Measurements from ENCODE around the gene BEND7. TPM values are rescaled to one million over a fixed set of nuclear protein-coding genes. Genes with fewer than 3 reads are reported as not detected.
A peak's percentile ranks its signal among the peaks of the same experiment; 100 is the strongest.
"Not testable (repeated sequence)": the region's sequence is repeated elsewhere in the genome, so short reads cannot be mapped to it uniquely, and the experiment has no call there.

Gene BEND7
- polyA plus RNA-seq, 1 donor = 7.7 TPM

DNA sequence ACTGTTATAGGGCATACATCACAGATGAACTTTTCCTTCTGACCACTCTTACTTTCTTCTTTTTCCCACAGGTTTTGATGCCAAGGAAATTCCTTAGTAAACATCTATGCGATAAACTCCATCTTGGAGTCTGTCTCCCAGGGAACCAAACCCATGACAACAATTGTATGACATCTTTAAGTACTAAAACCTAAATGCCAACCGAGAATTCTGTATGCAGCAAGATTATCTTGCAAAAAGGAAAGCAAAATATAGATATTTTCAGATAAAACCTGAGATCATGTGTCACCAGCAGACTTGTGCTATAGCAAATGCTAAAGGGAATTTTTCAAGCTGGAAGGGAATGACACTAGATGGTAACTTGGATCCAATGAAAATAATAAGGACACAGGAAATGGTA lies 22.0 kb upstream of the BEND7 start:
- Histone ChIP-seq H3K27ac (ENCODE audit: low read length) (no peak overlapping the region), H3K27me3 (ENCODE audit: control insufficient read depth, insufficient read depth, low read length) (peaks cover 6% of the 10 kb centered on the region), H3K9me3 (ENCODE audit: control insufficient read depth, low read depth, low read length) (no peaks in the 10 kb centered on the region), H3K4me3 (ENCODE audit: low read length) (no peak overlapping the region), H3K4me1 (ENCODE audit: control insufficient read depth, insufficient read depth, low read length) (no peaks in the 10 kb centered on the region), H3K36me3 (ENCODE audit: control insufficient read depth, insufficient read depth, low read length) (no peaks in the 10 kb centered on the region)
- WGBS (ENCODE audit: insufficient coverage, low lambda C conversion rate) = no CpG with 5 or more reads among the region's 2 CpGs
- DNase-seq = no peak

DNA sequence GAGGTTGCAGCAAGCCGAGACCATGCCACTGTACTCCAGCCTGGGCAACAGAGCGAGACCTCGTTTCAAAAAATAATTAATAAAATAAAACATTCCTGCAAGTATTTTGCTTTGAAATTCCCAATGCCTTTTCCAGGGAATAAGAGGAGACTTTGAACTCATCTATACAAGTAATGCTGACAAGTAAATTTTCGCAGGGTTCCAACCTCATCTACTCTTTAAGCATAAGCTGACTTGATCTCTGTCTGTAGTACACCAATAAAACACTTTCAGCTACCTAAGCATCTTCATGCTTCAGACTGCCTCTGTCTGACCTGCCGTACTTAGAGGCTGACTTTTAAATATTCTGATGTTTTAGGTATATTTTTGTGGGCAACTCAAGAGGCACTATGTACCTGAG lies 13.7 kb upstream of the BEND7 start:
- H3K4me3 ChIP-seq (ENCODE audit: low read length) = no peak overlapping the region
- WGBS (ENCODE audit: insufficient coverage, low lambda C conversion rate) = 87% methylated on average over 4 of the region's 5 CpGs
- H3K9me3 ChIP-seq (ENCODE audit: control insufficient read depth, low read depth, low read length) = no peaks in the 10 kb centered on the region
- no peaks in the 10 kb centered on the region for H3K36me3 ChIP-seq (ENCODE audit: control insufficient read depth, insufficient read depth, low read length)
- DNase-seq = no peak
- peaks cover 24% of the 10 kb centered on the region for H3K27me3 ChIP-seq (ENCODE audit: control insufficient read depth, insufficient read depth, low read length)
- no peaks in the 10 kb centered on the region for H3K4me1 ChIP-seq (ENCODE audit: control insufficient read depth, insufficient read depth, low read length)
- no peak overlapping the region for H3K27ac ChIP-seq (ENCODE audit: low read length)

DNA sequence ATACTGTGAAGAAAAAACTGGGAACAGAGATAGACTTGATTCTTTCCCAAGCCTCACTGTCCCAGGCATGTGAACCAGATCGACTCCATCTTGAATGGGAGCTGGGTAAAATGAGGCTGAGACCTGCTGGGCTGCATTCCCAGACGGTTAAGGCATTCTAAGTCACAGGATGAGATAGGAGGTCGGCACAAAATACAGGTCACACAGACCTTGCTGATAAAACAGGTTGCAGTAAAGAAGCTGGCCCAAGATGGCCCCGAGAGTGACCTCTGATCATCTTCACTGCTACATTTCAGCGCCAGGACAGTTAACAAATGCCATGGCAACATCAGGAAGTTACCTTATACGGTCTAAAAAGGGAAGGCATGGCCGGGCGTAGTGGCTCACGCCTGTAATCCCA lies 9.2 kb upstream of the BEND7 start:
- DNase-seq; H3K36me3 ChIP-seq (ENCODE audit: control insufficient read depth, insufficient read depth, low read length); H3K9me3 ChIP-seq (ENCODE audit: control insufficient read depth, low read depth, low read length); H3K27ac ChIP-seq (ENCODE audit: low read length); H3K4me3 ChIP-seq (ENCODE audit: low read length); H3K4me1 ChIP-seq (ENCODE audit: control insufficient read depth, insufficient read depth, low read length): not testable (repeated sequence)
- peaks cover 17% of the 10 kb centered on the region for H3K27me3 ChIP-seq (ENCODE audit: control insufficient read depth, insufficient read depth, low read length)
- no CpG with 5 or more reads among the region's 9 CpGs for WGBS (ENCODE audit: insufficient coverage, low lambda C conversion rate)

DNA sequence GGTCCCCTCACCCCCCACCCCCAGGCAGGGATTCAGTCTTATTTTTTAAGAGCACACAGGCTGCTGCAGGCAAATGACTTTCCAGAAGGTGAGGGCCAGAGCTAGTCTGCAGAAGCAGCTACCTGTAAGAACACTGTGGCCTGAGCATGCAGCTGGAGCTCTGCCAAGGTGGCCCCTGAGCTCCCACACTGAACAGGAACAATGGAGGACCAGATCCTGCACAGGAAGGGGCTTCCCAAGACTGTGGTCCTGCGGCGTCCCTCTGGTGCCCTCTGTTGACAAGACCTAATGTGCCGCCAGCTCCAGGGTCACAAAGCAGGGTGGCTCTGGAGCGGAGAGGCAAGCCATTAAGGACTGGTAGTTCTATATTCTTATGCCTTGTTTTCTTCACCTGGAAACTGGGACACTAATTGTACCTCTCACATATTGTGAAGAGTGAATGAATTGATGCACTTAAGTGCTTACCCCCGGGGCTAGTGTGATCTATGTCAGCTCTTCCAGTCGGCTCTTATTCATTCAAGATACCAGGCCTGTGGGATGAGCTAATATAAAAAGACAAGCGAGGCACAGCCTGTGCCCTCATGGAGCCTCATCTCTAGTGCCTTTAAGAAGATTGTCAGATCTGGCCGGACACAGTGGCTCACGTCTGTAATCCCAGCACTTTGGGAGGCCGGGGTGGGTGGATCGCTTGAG lies 8.0 kb upstream of the BEND7 start:
- Histone ChIP-seq H3K27me3 (ENCODE audit: control insufficient read depth, insufficient read depth, low read length) (peaks cover 19% of the 10 kb centered on the region), H3K9me3 (ENCODE audit: control insufficient read depth, low read depth, low read length) (no peaks in the 10 kb centered on the region), H3K4me3 (ENCODE audit: low read length) (no peak overlapping the region), H3K36me3 (ENCODE audit: control insufficient read depth, insufficient read depth, low read length) (no peaks in the 10 kb centered on the region), H3K27ac (ENCODE audit: low read length) (no peak overlapping the region), H3K4me1 (ENCODE audit: control insufficient read depth, insufficient read depth, low read length) (no peaks in the 10 kb centered on the region)
- peak; percentile 51 to 57 for DNase-seq
- WGBS (ENCODE audit: insufficient coverage, low lambda C conversion rate) = no CpG with 5 or more reads among the region's 11 CpGs

DNA sequence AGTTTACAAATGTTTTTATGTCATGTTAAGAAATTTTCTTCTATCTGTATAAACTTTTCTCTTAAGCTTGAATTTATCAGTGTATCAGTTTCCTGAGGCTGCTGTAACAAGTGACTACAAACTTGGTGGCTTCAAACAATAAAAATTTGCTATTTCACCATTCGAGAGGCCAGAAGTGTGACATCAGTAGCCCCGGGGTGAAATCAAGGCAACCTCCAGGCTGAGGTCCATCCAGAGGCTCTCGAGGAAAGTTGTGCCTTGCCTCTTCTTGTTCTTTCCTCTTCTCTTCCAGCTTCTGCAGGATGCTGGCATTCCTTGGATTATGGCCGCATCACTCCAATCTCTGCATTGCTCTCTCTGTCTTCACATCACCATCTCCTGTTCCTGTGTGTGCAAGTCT lies 6.5 kb upstream of the BEND7 start:
- Histone ChIP-seq H3K27me3 (ENCODE audit: control insufficient read depth, insufficient read depth, low read length) (peaks cover 17% of the 10 kb centered on the region), H3K36me3 (ENCODE audit: control insufficient read depth, insufficient read depth, low read length) (no peaks in the 10 kb centered on the region), H3K4me3 (ENCODE audit: low read length) (no peak overlapping the region), H3K27ac (ENCODE audit: low read length) (no peak overlapping the region), H3K9me3 (ENCODE audit: control insufficient read depth, low read depth, low read length) (no peaks in the 10 kb centered on the region), H3K4me1 (ENCODE audit: control insufficient read depth, insufficient read depth, low read length) (no peaks in the 10 kb centered on the region)
- DNase-seq = no peak
- 100% methylated on average over 1 of the region's 4 CpGs for WGBS (ENCODE audit: insufficient coverage, low lambda C conversion rate)

DNA sequence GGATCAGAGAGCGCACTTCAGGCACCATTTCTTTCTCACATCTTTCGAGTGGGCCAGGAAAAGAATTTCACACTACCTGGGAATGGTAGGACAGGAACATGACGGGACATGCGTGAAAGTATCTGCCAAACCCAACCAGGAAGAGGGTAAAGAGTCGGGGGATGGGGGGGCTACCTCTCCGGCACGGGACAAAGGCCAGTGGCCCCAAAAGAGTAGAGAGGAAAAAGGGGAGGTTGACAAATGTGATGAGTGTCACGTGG lies 830 bp upstream of the BEND7 start:
- Histone ChIP-seq H3K36me3 (ENCODE audit: control insufficient read depth, insufficient read depth, low read length) (no peaks in the 10 kb centered on the region), H3K4me3 (ENCODE audit: low read length) (peak overlapping the region; percentile 33), H3K27ac (ENCODE audit: low read length) (no peak overlapping the region), H3K4me1 (ENCODE audit: control insufficient read depth, insufficient read depth, low read length) (peaks cover 5% of the 10 kb centered on the region), H3K27me3 (ENCODE audit: control insufficient read depth, insufficient read depth, low read length) (peaks cover 28% of the 10 kb centered on the region), H3K9me3 (ENCODE audit: control insufficient read depth, low read depth, low read length) (no peaks in the 10 kb centered on the region)
- no peak for DNase-seq
- no CpG with 5 or more reads among the region's 8 CpGs for WGBS (ENCODE audit: insufficient coverage, low lambda C conversion rate)

DNA sequence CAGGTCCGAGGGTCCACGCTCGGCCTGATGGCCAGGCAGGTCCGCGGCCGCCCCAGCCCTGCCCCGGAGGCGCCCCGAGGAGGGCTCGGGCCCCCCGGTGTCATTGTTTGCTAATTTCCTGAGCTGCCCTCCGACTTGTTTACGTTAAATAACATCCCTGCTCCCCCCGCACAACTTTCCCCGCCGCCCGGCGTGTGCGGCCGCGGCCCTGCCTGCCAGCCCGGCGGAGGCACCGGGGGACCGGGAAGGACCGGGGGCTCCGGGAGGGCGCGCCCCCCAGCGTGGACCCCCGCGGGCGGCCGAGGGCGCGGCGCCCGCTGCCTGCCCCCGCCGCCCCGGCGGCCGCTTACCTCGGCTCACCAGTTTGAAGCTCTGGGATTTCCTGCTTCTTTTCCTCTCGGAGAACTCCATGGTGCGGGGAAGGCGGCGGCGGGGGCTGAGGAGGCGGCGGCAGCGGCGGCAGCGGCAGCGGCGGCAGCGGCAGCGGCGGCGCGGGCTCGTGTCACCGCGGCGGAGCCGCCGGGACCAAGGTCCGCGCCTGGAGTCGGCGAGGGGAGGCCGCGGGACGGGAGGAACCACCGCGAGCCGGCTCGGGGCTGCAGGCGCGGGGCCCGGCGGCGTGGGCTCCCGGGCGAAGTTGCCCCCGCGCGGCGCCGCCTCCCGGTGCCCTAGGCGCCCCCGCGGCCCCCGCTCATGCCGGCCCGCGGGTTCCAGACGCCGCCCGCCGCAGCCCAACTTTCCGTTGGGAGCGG lies 515 bp downstream of the BEND7 start:
- Histone ChIP-seq H3K27me3 (ENCODE audit: control insufficient read depth, insufficient read depth, low read length) (peaks cover 28% of the 10 kb centered on the region), H3K4me1 (ENCODE audit: control insufficient read depth, insufficient read depth, low read length) (peaks cover 5% of the 10 kb centered on the region), H3K4me3 (ENCODE audit: low read length) (peak overlapping the region; percentile 25), H3K36me3 (ENCODE audit: control insufficient read depth, insufficient read depth, low read length) (no peaks in the 10 kb centered on the region), H3K9me3 (ENCODE audit: control insufficient read depth, low read depth, low read length) (no peaks in the 10 kb centered on the region), H3K27ac (ENCODE audit: low read length) (no peak overlapping the region)
- no CpG with 5 or more reads among the region's 104 CpGs for whole genome bisulfite sequencing (ENCODE audit: insufficient coverage, low lambda C conversion rate)
- peak; percentile 40 to 72 for DNase-seq

DNA sequence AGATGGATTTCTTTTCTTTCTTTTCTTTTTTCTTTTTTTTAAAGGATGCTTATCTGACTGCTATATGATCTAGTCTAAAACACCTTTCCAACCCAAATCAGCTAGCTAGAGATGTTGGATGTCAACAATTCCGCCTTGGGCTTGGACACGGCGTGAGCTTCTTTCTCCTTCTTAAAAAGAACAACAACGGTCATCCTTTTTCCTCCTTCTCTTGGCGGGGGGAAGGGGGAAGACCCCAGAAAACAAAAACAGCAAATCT lies 1.0 kb downstream of the BEND7 start:
- Histone ChIP-seq H3K9me3 (ENCODE audit: control insufficient read depth, low read depth, low read length) (no peaks in the 10 kb centered on the region), H3K27me3 (ENCODE audit: control insufficient read depth, insufficient read depth, low read length) (peaks cover 28% of the 10 kb centered on the region), H3K4me3 (ENCODE audit: low read length) (peak overlapping the region; percentile 25), H3K36me3 (ENCODE audit: control insufficient read depth, insufficient read depth, low read length) (no peaks in the 10 kb centered on the region), H3K27ac (ENCODE audit: low read length) (no peak overlapping the region), H3K4me1 (ENCODE audit: control insufficient read depth, insufficient read depth, low read length) (peaks cover 5% of the 10 kb centered on the region)
- WGBS (ENCODE audit: insufficient coverage, low lambda C conversion rate) = no CpG with 5 or more reads among the region's 5 CpGs
- DNase-seq = no peak

DNA sequence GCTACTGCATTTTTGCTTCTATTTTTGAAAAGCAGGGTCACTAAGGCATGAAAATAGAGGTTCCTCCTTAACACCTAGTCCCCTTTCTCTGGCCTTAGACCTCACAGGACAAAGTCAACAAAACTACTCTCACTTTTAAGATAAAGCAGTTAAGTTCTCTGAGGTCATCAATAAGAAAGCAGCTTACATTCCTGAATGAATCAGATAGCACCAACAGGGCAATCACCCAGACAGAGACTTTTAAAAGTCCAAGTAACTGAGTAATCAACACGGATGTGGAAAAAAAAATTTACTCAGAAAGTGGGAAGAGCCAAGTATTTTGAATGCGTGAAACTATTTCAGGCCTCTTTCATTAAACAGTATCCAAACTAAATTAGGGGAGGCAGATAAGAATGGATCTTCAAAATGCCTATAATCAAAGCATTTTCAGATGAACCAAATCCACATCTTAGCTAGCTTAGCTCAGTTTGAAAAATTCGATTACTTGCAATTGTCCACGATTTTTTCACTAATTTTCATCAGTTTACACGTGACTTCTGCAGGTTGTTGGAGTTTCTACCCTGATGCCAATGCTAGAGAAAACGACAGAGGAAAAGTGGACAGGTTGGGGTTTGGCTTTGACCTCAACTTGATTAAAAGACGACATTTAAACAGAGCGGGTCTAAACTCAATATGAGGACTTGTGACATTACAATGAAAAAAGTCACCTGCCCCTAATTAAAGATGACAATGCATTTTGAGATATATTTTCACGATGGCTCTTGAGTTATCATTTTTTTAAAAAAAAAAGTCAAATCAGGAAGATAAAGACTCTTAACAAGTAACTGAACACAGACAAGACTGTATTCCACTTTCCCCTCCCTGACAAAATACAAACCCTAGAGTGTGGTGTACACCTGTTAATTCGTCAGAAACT lies 1.6 kb downstream of the BEND7 start:
- 45% methylated on average over 5 of the region's 10 CpGs for WGBS (ENCODE audit: insufficient coverage, low lambda C conversion rate)
- Histone ChIP-seq H3K27me3 (ENCODE audit: control insufficient read depth, insufficient read depth, low read length) (peaks cover 31% of the 10 kb centered on the region), H3K36me3 (ENCODE audit: control insufficient read depth, insufficient read depth, low read length) (no peaks in the 10 kb centered on the region), H3K27ac (ENCODE audit: low read length) (no peak overlapping the region), H3K9me3 (ENCODE audit: control insufficient read depth, low read depth, low read length) (no peaks in the 10 kb centered on the region), H3K4me1 (ENCODE audit: control insufficient read depth, insufficient read depth, low read length) (peaks cover 5% of the 10 kb centered on the region), H3K4me3 (ENCODE audit: low read length) (no peak overlapping the region)
- peak; percentile 53 to 79 for DNase-seq

DNA sequence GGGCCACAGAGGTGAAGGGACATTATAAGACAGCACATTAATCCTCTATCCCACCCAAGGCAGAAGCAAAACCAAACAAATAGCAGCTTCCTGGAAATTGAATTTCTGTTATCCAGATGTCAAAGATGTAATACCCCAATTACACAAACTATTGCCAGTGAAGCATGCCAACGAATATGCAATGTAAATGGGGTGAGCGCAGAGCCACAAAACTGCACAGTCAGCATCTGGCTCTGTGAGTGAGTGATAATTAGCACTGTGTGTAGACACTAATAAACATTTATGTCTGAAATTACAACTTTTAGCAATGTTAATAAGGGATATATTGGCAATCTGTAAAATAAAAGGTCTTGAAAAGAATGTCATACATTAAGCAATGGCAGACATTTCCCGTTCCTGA lies 3.2 kb downstream of the BEND7 start:
- no peaks in the 10 kb centered on the region for H3K36me3 ChIP-seq (ENCODE audit: control insufficient read depth, insufficient read depth, low read length)
- peaks cover 22% of the 10 kb centered on the region for H3K27me3 ChIP-seq (ENCODE audit: control insufficient read depth, insufficient read depth, low read length)
- no peak overlapping the region for H3K27ac ChIP-seq (ENCODE audit: low read length)
- DNase-seq = no peak
- H3K9me3 ChIP-seq (ENCODE audit: control insufficient read depth, low read depth, low read length) = no peaks in the 10 kb centered on the region
- no CpG with 5 or more reads among the region's 3 CpGs for WGBS (ENCODE audit: insufficient coverage, low lambda C conversion rate)
- H3K4me3 ChIP-seq (ENCODE audit: low read length) = no peak overlapping the region
- peaks cover 5% of the 10 kb centered on the region for H3K4me1 ChIP-seq (ENCODE audit: control insufficient read depth, insufficient read depth, low read length)

All from large intestine (tissue), 3 donors.